Measurements from ENCODE around the gene VPS33A.

The VPS33A gene

DNA sequence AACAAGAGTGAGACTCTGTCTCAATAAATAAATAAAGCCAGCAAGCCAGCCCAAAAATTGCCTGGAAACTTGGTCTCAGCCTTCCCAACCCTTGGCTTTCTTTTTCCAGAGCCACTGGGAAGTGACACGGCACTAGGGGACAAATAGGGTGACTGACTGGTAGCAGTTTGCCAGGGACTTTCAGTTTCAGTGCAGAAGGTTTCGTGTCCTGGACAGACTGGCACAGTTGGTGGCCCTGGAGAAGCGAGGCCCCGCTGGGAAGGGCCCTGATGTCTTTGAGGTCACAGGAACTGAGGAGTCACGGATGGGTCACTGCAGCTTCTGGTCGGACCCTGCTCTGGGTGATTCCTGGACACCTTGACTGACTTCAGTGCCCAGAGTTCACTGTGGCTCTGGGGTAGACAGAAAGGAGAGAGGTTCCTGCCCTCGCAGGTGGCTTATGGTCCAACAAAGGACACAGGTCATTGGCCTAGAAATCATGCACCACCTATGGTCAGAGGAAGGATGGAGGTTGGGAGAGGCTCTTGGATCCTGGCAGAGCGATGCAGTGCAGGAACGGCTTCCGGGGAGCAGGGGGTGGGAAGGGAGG lies 80.7 kb downstream of the VPS33A start:
- H3K4me1 ChIP-seq (ENCODE audit: insufficient read depth, poor library complexity, severe bottlenecking), result peaks cover 4% of the 10 kb centered on the region
- H3K4me3 ChIP-seq (ENCODE audit: severe bottlenecking), result no peak overlapping the region
- TF ChIP-seq, protein P1, sequence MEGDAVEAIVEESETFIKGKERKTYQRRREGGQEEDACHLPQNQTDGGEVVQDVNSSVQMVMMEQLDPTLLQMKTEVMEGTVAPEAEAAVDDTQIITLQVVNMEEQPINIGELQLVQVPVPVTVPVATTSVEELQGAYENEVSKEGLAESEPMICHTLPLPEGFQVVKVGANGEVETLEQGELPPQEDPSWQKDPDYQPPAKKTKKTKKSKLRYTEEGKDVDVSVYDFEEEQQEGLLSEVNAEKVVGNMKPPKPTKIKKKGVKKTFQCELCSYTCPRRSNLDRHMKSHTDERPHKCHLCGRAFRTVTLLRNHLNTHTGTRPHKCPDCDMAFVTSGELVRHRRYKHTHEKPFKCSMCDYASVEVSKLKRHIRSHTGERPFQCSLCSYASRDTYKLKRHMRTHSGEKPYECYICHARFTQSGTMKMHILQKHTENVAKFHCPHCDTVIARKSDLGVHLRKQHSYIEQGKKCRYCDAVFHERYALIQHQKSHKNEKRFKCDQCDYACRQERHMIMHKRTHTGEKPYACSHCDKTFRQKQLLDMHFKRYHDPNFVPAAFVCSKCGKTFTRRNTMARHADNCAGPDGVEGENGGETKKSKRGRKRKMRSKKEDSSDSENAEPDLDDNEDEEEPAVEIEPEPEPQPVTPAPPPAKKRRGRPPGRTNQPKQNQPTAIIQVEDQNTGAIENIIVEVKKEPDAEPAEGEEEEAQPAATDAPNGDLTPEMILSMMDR (IDR thresholded peaks at IDR 0.05; ENCODE audit: poor library complexity, severe bottlenecking), result no peak
- H3K27ac ChIP-seq (ENCODE audit: poor library complexity, severe bottlenecking), result no peak overlapping the region
- no peaks in the 10 kb centered on the region for H3K36me3 ChIP-seq (ENCODE audit: low read depth)
- no peaks in the 10 kb centered on the region for H3K27me3 ChIP-seq (ENCODE audit: insufficient read depth, poor library complexity, severe bottlenecking)
- ATAC-seq (ENCODE audit: low read depth), result no peak
- DNase-seq (ENCODE audit: low spot score), result no peak
- no peaks in the 10 kb centered on the region for H3K9me3 ChIP-seq (ENCODE audit: severe bottlenecking)

DNA sequence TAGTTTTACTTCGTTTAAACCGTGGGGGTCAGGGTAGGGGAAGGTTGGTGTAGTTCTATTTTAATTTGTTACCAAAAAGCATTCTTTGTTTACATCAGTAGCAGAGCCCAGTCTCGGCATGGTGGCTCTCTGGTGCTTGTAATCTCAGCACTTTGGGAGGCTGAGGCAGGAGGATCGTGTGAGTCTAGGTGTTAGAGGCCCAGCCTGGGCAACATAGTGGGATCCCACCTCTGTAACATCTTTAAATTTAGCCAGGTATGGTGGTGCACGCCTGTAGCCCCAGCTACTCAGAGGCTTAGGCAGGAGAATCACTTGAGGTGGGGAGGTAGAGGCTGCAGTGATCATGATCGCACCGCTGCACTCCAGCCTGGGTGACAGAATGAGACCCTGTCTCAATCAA lies 81.2 kb downstream of the VPS33A start:
- no peak overlapping the region for H3K27ac ChIP-seq (ENCODE audit: poor library complexity, severe bottlenecking)
- no peak overlapping the region for H3K4me3 ChIP-seq (ENCODE audit: severe bottlenecking)
- no peaks in the 10 kb centered on the region for H3K27me3 ChIP-seq (ENCODE audit: insufficient read depth, poor library complexity, severe bottlenecking)
- DNase-seq (ENCODE audit: low spot score) (no peak), ATAC-seq (ENCODE audit: low read depth) (no peak)
- no peaks in the 10 kb centered on the region for H3K36me3 ChIP-seq (ENCODE audit: low read depth)
- TF ChIP-seq, protein P1 (IDR thresholded peaks at IDR 0.05; ENCODE audit: poor library complexity, severe bottlenecking), result no peak
- H3K4me1 ChIP-seq (ENCODE audit: insufficient read depth, poor library complexity, severe bottlenecking), result peaks cover 9% of the 10 kb centered on the region
- H3K9me3 ChIP-seq (ENCODE audit: severe bottlenecking), result no peaks in the 10 kb centered on the region

DNA sequence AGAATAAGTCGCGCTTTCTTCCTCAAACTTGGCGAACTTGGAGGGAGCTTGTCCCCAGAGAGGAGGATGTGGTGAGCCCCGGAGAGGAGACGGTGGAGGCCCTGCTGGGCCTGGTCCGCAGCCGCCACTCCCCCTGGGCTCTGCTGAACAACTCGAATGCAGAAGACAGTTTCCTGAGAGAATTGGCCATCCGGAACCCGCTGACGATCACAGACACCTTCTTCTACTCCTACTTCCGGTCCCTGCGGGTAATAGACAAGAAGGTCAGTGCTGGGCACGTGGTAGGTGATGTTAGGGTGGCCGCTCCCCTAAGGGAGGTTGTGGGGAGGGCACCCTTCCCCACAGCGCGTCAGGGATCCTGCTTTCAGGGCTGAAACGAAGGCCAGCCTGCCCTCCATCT lies 81.8 kb downstream of the VPS33A start:
- Histone ChIP-seq H3K4me1 (ENCODE audit: insufficient read depth, poor library complexity, severe bottlenecking) (peaks cover 9% of the 10 kb centered on the region), H3K27ac (ENCODE audit: poor library complexity, severe bottlenecking) (no peak overlapping the region), H3K36me3 (ENCODE audit: low read depth) (no peaks in the 10 kb centered on the region), H3K9me3 (ENCODE audit: severe bottlenecking) (no peaks in the 10 kb centered on the region), H3K27me3 (ENCODE audit: insufficient read depth, poor library complexity, severe bottlenecking) (no peaks in the 10 kb centered on the region), H3K4me3 (ENCODE audit: severe bottlenecking) (no peak overlapping the region)
- TF ChIP-seq, protein P1 (IDR thresholded peaks at IDR 0.05; ENCODE audit: poor library complexity, severe bottlenecking), result no peak
- ATAC-seq (ENCODE audit: low read depth), result no peak
- no peak for DNase-seq (ENCODE audit: low spot score)

DNA sequence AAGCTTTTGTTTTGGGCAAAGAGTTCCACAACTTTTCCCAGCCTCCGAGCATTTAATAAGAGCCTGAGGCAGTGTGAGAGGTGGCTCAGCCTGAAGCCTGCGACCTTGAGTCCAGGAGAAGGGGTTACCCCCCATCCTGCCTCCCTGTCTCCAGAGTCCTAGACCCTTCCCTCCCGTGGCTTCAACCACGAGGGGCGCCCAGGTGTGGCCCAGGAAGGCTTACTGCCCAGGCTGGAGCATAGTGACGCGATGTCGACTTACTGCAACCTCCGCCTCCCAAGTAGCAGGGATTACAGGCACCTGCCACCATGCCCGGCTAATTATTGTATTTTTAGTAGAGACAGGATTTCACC lies 82.7 kb downstream of the VPS33A start:
- Histone ChIP-seq H3K4me1 (ENCODE audit: insufficient read depth, poor library complexity, severe bottlenecking) (peaks cover 9% of the 10 kb centered on the region), H3K27me3 (ENCODE audit: insufficient read depth, poor library complexity, severe bottlenecking) (no peaks in the 10 kb centered on the region), H3K9me3 (ENCODE audit: severe bottlenecking) (no peaks in the 10 kb centered on the region), H3K4me3 (ENCODE audit: severe bottlenecking) (no peak overlapping the region), H3K27ac (ENCODE audit: poor library complexity, severe bottlenecking) (no peak overlapping the region), H3K36me3 (ENCODE audit: low read depth) (no peaks in the 10 kb centered on the region)
- no peak for DNase-seq (ENCODE audit: low spot score)
- TF ChIP-seq, protein P1 (IDR thresholded peaks at IDR 0.05; ENCODE audit: poor library complexity, severe bottlenecking), result no peak
- ATAC-seq (ENCODE audit: low read depth), result no peak

DNA sequence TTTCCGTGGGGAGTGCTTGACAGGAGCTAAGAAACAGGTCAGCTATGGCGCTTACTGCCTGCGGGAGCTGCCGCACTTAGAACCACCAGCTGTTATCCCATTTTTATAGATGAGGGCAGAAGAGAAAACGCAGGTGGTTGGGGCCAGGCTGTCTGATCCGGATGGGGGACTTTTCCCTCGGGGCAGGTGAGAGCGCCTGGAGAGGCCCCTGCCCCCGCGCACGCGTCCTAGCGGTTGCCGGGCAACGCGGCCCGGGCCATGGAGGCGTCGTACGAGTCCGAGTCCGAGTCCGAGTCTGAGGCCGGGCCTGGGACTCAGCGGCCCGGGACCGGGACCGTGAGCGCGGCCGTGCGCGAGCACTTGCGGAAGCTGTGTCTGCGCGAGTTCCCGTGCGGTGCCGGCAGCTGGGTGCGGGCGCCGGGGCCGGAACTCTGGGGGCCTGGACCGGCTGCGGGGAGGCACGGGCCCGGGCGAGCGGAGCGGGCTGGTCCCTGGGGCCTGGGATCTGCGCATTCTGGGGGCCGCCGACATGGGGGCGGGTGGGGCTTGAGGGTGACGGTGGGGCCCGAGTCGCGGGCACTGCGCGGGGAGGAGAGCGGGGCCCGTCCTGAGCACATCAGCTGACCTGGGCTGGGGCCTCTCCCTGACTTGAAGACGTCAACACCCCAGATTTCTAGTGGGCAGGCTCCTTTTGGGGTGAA lies 83.3 kb downstream of the VPS33A start, which contains the start of gene LRRC43:
LRRC43 (plus strand) TSS at position 237 of the 701 bp plus-strand sequence; CDS start at position 259, 22 bp downstream.
- H3K36me3 ChIP-seq (ENCODE audit: low read depth), result no peaks in the 10 kb centered on the region
- DNase-seq (ENCODE audit: low spot score) (no peak), ATAC-seq (ENCODE audit: low read depth) (peak; percentile 32; the same call in 2 of the 3 replicates)
- H3K4me1 ChIP-seq (ENCODE audit: insufficient read depth, poor library complexity, severe bottlenecking), result peaks cover 9% of the 10 kb centered on the region
- TF ChIP-seq, protein P1 (IDR thresholded peaks at IDR 0.05; ENCODE audit: poor library complexity, severe bottlenecking), result no peak
- H3K9me3 ChIP-seq (ENCODE audit: severe bottlenecking), result no peaks in the 10 kb centered on the region
- H3K27ac ChIP-seq (ENCODE audit: poor library complexity, severe bottlenecking), result no peak within 1 kb of the TSS
- peak within 1 kb of the TSS; percentile 24 for H3K4me3 ChIP-seq (ENCODE audit: severe bottlenecking)
- no peaks in the 10 kb centered on the region for H3K27me3 ChIP-seq (ENCODE audit: insufficient read depth, poor library complexity, severe bottlenecking)

All from RWPE2 (cell line).